GM04503 (cell line): ENCODE results near the gene PAXIP1.

Source experiments
- DNase-seq: peaks from one replicate; pipeline ENCODE4 v3.0.0-alpha.2; 2012; ENCODE audit warnings: low read depth

Gene PAXIP1

GRCh38 chr7:154911862-154912455 is 91.0 kb downstream of the PAXIP1 start:
- no peak for DNase-seq

GRCh38 chr7:154911411-154911810 is 91.5 kb downstream of the PAXIP1 start:
- DNase-seq: no peak

GRCh38 chr7:154910977-154911376 is 91.9 kb downstream of the PAXIP1 start:
- no peak for DNase-seq

GRCh38 chr7:154910125-154910524 is 92.8 kb downstream of the PAXIP1 start:
- DNase-seq: no peak

DNA sequence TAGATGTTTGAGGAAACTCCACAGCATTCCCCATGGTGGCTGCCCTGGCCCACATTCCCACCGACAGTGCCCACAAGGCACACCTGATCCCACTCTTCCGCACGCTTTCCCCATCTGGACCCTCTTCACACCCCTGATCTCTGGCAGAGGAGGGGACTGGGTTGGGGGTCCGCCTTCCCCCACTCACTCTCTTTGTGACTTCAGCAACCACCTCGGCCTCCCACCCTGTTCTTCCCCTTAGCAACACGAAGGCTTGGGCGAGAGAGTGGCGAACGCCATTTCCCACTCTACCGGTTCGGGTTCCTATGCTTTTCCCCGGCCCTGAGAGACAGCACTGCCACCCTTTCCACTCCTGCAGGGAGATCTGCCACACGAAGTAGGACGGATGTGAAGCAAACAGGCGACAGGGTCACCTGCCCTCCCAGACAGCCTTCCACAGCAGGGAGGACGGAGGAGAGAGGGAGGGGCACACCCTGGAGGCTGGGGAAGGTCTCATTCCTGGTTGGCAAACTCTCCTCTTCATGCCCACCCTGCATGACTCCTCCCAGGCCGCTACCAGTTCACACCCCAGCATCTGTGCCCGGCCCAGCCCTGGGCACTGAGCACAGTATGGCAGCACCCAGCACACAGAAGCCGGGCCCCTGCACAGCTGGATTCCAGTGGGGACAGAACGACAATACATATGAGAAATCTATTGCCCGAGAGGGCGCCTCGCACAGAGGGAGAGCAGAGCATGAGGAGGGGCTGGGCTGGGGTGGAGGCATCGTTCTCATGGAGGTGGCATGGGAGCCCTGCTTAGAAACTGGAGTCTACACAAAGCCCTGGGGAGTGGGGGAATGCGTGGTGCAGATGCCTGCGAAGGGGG is 93.5 kb downstream of the PAXIP1 start:
- no peak for DNase-seq

DNA sequence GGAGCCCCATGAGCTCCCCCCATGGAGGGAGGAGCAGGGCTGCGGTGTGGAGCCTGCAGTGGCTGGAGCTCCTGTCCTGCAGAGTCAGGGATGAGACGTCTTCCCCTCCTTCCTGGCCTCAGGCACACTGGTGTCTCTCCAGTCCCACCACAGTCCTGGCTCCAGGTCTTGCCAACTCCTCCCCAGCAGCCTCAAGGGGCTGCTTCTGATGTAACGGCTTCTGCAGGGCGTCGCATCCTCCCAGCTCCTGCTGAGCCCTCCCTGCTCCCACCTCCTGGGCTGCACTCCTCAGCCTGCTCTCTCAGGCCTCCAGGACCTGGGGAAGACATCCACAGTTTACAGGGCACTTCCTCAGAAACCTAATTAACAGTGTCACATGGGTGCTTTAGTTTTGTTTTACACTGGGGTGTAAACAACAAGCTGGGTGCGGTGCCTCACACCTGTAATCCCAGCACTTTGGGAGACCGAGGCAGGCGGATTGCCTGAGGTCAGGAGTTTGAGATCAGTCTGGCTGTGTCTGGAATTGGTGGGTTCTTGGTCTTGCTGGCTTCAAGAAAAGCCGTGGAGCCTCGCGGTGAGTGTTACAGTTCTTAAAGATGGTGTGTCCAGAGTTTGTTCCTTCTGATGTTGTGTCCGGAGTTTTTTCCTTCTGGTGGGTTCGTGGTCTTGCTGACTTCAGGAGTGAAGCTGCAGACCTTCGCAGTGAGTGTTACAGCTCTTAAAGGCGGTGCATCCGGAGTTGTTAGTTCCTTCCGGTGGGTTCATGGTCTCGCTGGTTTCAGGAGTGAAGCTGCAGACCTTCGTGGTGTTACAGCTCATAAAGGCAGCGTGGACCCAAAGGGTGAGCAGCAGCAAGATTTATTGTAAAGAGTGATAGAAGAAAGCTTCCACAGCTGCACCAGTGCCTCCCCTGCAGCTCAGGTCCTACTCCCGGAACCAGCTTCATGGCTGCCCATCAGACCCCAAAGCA is 95.0 kb downstream of the PAXIP1 start:
- DNase-seq: no peak

DNA sequence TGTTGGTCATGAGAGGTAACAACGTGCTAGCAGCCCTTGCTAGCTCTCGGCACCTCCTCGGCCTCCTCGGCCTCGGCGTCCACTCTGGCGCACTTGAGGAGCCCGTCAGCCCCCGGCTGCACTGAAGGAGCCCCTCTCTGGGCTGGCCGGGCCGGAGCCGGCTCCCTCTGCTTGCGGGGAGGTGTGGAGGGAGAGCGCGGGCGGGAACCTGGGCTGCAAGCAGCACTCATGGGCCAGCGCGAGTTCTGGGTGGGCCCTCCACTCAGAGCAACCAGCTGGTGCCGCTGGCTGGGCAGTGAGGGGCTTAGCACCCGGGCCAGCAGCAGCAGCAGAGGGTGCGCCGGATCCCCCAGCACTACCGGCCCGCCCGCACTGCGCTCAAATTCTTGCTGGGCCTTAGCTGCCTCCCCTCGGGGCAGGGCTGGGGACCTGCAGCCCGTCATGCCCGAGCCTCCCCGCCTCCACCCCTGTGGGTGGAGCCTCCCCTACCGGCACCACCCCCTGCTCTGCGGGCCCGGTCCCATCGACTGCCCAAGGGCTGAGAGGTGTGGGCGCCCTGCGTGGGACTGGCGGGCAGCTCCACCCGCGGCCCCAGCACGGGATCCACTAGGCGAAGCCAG is 96.1 kb downstream of the PAXIP1 start:
- DNase-seq: no peak

DNA sequence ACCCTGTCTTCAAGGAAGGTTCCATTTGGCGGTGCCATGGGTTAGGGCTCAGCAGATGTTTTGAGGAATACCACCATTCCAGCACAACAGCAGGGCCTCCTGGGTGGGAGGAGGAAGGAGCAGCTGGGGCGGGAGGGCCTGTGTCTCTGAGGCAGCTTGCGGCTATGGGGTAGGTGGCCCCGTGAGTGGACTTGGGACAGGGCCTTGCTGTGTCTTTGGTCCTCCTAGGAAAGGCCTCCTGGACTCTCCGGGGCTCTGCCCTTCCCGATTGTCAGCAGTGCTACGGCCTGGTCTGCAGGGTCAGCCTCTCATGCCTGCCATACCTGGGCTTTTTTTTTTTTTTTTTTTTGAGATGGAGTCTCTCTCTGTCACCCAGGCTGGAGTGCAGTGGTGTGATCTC is 96.7 kb downstream of the PAXIP1 start:
- DNase-seq: no peak

GRCh38 chr7:154905615-154906014 is 97.3 kb downstream of the PAXIP1 start:
- no peak for DNase-seq

DNA sequence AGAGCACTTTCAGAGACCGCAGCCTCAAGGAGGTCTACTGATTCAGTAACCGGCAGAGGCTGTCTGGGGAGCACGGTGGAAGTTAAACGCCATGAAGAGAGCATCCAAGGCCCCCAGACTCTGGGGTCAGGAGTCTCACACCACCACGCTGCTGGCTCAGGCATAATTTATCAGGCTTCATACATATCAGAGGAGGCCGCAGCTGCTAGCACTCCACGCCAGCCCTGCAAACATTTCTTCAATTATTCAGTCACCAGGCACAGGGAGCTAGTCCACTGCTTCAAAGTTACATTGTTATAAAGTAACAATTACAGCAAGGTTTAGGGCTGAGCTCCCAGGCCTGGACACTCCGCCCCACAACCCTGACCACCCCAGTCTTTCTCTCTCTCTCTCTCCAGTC is 97.8 kb downstream of the PAXIP1 start:
- DNase-seq: no peak

DNA sequence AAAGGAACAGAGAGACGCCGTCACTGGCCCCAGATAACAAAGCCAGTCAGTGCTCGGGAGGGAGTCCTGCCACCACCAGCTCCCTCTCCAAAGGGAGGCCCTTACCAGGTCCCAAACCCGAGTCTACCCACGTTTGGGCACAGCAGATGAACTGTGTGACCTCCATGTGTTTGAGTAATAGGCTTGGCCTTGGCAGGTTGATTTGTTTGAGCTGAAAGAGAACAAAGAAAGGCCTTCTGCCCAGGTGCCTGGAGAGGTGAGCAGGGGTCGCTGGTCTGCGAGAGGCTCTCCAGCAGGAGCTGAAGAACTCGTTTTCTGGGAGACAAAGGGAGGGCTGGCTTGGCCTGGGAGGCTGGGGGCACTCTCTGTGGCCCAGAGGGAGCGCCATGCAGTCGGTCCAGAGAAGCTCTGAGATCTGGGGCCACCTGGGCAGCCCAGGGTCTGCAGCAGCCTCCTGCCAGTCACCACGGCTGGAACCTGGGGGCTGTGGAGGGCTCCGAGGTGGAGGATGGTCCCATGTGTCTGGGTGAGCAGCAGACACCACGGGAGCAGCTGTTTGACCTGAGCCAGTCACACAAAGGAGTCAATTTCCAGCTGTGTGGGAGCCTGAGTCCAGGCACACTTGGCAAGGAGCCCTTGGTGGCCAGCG is 99.7 kb downstream of the PAXIP1 start:
- no peak for DNase-seq

GRCh38 chr7:154902600-154903082 is 100.3 kb downstream of the PAXIP1 start:
- no peak for DNase-seq

GRCh38 chr7:154899862-154900261 is 103.1 kb downstream of the PAXIP1 start:
- no peak for DNase-seq

GRCh38 chr7:154898973-154899855 is 103.7 kb downstream of the PAXIP1 start:
- no peak for DNase-seq

DNA sequence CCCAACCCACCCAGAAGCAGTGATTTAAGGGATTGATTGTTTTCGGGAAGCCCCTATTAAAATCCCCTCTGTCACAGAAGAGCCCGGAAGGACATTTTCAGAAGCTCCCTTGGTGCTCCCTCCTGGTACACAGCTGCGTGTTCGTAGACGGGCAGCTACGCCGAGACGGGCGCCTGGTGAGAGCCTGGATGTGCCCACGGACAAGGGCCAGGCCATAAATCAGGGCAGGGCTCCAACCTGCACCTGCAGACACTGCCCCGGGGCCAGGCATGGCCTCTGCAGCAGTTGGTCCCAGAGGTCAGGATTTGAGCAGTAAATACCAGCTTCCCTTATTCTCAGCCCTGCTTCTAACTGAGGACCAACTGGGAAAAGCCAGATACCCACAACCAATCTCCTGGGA is 106.8 kb downstream of the PAXIP1 start:
- no peak for DNase-seq
